Prostate gland (tissue), 2 donors: ENCODE data around the gene LRRC1.

ENCODE experiments used
- POLR2A ChIP-seq: fragments of 450-650 bp; IDR thresholded peaks from one replicate; pipeline ENCODE4 v1.6.1; 2016; ENCODE audit warnings: antibody characterized with exemption, mild to moderate bottlenecking
- POLR2AphosphoS5 ChIP-seq: sonication (generic); formaldehyde crosslinking; IDR thresholded peaks from one replicate; pipeline ENCODE4 v1.6.1; 2017; ENCODE audit warnings: antibody characterized with exemption
- TF ChIP-seq, protein P1 (sequence below), 4 experiments: fragments of 200-600 bp in 2 of 4; fragments of 450-650 bp in 2 of 4; sonication (generic) in 2 of 4; IDR thresholded peaks; 1 replicate in 3 of 4; 2 replicates in 1 of 4; pipeline ENCODE4 v1.5.1; 2016 to 2019; ENCODE audit warnings: antibody characterized with exemption in 4 of 4, mild to moderate bottlenecking in 2 of 4, moderate library complexity in 2 of 4

DNA sequence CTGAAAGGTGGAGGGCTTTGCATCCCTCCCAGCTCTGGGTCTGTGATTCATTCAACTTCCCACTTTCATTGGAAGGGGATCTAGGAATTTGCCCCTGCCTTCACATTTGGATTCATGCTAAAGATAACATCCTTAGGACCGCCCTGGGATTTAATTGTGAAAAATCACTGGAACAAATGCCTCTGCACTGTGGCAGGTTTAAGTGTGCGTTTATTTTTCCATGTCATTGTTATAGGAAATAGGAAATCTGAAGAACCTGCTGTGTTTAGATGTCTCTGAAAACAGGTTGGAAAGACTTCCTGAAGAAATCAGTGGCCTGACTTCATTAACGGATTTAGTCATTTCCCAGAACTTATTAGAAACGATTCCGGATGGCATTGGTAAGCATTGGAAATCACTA is 104.7 kb downstream of the LRRC1 start:
- TF ChIP-seq POLR2AphosphoS5 (no peak), POLR2A (no peak)
- TF ChIP-seq, protein P1, sequence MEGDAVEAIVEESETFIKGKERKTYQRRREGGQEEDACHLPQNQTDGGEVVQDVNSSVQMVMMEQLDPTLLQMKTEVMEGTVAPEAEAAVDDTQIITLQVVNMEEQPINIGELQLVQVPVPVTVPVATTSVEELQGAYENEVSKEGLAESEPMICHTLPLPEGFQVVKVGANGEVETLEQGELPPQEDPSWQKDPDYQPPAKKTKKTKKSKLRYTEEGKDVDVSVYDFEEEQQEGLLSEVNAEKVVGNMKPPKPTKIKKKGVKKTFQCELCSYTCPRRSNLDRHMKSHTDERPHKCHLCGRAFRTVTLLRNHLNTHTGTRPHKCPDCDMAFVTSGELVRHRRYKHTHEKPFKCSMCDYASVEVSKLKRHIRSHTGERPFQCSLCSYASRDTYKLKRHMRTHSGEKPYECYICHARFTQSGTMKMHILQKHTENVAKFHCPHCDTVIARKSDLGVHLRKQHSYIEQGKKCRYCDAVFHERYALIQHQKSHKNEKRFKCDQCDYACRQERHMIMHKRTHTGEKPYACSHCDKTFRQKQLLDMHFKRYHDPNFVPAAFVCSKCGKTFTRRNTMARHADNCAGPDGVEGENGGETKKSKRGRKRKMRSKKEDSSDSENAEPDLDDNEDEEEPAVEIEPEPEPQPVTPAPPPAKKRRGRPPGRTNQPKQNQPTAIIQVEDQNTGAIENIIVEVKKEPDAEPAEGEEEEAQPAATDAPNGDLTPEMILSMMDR (IDR thresholded peaks at IDR 0.05): no peak
